Frontal cortex (tissue), 4 donors: Measurements from ENCODE around the gene BTBD1. TPM values are rescaled to one million over a fixed set of nuclear protein-coding genes. Genes with fewer than 3 reads are reported as not detected.
"Not testable (repeated sequence)": the region's sequence is repeated elsewhere in the genome, so short reads cannot be mapped to it uniquely, and the experiment has no call there.

ENCODE experiments used
- DNase-seq, 2 donors: peaks; one replicate each; pipeline ENCODE4 v3.0.0; 2012; ENCODE audit warnings: low spot score in 2 of 2
- FAIRE-seq: peaks from 2 replicates; lab custom pipeline; 2012; peaks lifted over from hg19 to GRCh38; lab: Jason Lieb, UNC
- total RNA-seq: library from RNA; depleted of rRNA; stranded (reverse); fragments of >200 nt; gene quantifications from one replicate; pipeline ENCODE4 v1.2.3, GENCODE V29; 2014
- donor health status: control.
- donor health status: control.
- donor health status: control.

The BTBD1 gene
- total RNA-seq, 1 donor from 2014 or later = 156 TPM

- DNase-seq (no peak), FAIRE-seq (no peak)
Measured at GRCh38 chr15:83099290-83099689, 32.2 kb upstream of the BTBD1 start.

DNA sequence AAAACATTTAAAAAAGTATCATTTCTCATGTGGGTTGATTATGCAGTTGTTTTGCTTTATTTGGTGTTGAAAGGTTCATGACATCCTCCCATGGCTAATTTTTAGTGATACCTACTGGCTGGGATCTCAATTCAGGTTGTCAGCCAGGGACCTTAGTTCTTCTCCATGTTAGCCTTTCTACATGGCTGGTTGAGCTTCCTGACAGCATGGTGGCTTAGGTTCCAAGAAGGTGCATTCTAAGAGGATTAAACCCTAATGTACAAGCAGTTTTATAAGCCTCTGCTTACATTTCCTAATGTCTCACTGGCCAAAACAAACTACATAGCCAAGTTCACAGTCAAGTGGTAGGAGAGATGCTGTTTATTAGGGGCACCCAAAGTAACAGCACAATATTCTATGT, 31.0 kb upstream of the BTBD1 start:
- DNase-seq (no peak), FAIRE-seq (no peak)

DNA sequence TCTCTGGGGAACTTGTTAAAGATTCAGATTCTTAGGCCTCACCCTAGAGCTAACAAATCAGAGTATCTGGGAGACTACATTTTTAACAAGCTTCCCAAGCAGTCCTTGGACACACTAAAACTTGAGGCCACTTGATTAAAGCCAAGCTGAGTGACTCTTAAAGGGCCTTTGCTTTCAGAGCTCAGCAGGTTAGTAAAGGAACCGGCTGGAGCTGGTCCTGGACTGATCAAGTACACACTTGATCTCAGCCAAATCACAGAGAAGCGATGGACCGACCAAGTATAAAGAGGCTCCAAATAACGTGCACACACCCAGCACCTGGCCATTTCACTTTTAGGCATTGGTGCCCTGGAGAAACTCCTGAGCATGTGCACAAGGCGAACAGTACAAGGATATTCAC, 27.5 kb upstream of the BTBD1 start:
- DNase-seq (no peak), FAIRE-seq (no peak)

GRCh38 chr15:83092309-83092976, 25.4 kb upstream of the BTBD1 start:
- DNase-seq = no peak
- no peak for FAIRE-seq

DNA sequence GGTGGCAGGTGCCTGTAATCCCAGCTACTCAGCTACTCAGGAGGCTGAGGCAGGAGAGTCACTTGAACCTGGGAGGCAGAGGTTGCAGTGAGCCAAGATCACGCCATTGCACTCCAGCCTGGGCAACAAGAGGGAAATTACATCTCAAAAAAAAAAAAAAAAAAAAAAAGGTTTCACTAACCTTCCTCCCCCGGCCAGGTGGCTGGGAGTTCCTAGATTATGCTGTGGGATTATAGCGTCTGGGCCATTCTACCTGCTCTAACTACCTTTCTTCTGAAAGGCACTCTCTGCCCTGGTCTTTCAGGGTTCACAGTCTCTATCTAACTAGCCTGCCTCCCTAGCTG, 24.9 kb upstream of the BTBD1 start:
- DNase-seq, FAIRE-seq: not testable (repeated sequence)

DNA sequence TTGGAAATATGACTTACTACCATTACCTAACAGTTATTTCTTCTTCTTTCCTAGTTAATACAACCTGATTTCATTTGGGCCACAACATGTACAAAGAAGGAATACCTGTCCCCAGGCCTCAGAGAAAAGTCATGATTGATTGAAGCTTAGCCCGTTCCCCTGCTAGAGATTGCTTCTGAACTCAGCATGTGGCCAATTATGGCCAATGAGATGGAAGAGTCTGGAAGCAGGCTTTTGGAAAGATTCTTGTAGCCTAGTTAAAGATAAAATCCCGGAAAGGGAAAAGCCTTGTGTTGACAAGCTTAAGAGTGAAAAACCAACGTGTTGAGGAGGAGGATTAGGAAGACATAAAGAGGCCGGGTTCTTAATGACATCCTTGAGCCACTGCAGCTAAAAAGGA, 23.4 kb upstream of the BTBD1 start:
- DNase-seq (no peak), FAIRE-seq (no peak)

DNA sequence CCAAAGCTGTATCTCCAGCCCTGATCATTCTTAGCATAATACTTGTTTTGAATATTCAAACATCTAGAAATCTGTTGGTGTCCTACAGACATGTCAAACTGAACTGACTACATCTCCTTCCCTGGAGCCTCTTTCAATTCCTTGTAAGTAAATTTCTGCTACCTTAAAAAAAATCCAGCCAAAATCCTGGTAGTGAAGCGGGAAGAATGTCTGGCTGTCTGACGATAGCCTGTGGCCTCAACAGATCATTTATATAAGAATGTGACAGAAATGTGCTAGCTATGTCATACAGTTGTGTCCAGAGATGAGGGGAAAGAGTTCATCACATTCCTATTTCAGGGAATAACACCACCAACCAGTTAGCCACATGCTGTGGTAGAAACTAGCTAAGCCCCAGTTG, 21.8 kb upstream of the BTBD1 start:
- DNase-seq = no peak
- FAIRE-seq = no peak

- DNase-seq = no peak
- no peak for FAIRE-seq
Measured at GRCh38 chr15:83087576-83087975, 20.5 kb upstream of the BTBD1 start.

GRCh38 chr15:83085864-83086552, 19.0 kb upstream of the BTBD1 start:
- DNase-seq, FAIRE-seq: not testable (repeated sequence)

DNA sequence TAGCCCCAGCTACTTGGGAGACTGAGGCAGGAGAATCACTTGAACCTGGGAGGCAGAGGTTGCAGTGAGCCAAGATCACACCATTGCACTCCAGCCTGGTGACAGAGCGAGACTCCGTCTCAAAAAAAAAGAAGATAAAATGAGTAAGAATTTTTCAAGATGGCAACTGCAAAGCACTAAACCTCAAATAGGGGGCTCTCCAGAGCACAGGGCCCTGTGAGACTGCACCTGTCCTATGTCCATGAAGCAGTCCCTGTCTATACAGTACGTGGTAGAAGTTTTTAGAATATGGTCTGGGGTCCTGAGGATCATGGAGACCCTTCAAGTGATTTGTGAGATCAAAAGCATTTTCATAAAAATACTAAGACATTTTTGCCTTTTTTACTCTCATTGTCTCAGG, 18.4 kb upstream of the BTBD1 start:
- not testable (repeated sequence) for FAIRE-seq, DNase-seq

DNA sequence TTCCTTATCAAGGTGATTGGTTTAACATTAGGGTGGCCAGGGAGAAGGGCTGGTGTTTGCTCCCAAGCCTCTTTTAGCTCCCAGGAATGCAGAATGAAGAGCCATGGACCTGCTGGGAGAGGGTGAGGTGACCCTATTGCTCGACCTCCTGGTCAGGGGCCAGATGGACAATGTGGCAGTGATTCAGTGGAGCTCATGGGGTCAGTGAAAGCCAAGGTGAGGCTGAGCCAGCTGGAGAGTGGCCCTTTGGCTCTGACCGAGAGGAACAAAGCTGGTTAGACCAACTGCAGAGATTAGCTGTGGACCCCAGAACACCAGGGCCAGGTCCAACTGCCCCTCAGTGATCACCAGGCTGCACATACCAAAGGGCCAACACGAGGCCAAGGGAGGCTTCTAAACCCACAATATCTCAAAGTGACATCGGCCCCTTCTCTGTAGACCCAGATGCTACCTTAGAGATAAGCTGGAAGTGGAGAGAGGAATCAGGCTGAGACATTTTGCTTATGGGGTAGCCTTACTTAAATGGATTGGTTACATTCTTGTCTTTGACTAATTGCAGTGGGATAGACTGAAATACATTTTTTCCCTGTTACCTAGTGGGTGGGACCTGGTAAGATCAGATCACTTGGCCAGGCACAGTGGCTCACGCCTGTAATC, 15.8 kb upstream of the BTBD1 start:
- no peak for DNase-seq
- no peak for FAIRE-seq

GRCh38 chr15:83081256-83082014, 14.4 kb upstream of the BTBD1 start:
- FAIRE-seq (no peak), DNase-seq (no peak)

- DNase-seq = no peak
- FAIRE-seq = no peak
Measured at GRCh38 chr15:83078712-83079111, 11.7 kb upstream of the BTBD1 start.

GRCh38 chr15:83077491-83078230, 10.6 kb upstream of the BTBD1 start:
- DNase-seq = no peak
- FAIRE-seq = no peak

DNA sequence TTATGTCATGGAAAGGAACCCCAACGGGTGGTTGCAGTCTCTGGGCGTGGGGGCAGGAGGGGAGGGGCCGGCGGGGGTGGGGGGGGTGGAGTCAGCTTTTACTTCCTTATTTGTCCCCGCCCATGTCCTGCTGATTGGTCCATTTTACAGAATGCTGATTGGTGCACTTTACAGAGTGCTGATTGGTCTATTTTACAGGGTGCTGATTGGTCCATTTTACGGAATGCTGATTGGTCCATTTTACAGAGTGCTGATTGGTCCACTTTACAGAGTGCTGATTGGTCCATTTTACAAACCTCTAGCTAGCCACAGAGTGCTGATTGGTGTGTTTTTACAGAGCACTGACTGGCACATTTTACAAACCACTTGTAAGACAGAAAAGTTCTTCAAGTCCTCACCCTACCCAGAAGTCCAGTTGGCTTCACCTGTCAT, 2.2 kb upstream of the BTBD1 start:
- FAIRE-seq, DNase-seq: not testable (repeated sequence)

- no peak for DNase-seq
- no peak for FAIRE-seq
Measured at GRCh38 chr15:83068054-83068453, 1.0 kb upstream of the BTBD1 start.

- DNase-seq = no peak
- no peak for FAIRE-seq
Measured at GRCh38 chr15:83067638-83067962, 548 bp upstream of the BTBD1 start.

GRCh38 chr15:83066034-83066733, 868 bp downstream of the BTBD1 start:
- no peak for FAIRE-seq
- DNase-seq = no peak

DNA sequence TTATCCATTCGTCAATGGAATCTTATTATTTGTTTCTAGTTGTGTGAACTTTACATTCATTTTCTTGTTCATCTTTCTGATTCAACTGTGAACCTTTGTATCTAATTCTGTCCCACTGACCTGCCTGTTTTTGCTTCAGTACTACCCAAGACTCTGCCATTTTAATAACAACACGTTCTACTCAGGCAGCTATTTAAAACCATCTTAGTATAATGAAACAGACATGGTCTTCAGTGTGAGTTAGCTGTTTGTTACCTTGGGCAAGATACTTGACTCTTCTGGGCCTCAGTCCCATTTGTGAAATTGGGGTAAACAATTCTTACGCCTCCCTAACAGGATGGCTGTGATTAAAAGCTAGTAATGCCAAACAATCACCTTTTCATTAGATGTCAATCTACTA, 1.6 kb downstream of the BTBD1 start:
- DNase-seq = no peak
- FAIRE-seq = no peak
